HepG2 (cell line): ENCODE measurements around the gene COG8. TPM values are rescaled to one million over a fixed set of nuclear protein-coding genes. Genes with fewer than 3 reads are reported as not detected.

Experiments
- ARNT2 ChIP-seq: sonication (generic); formaldehyde crosslinking; IDR thresholded peaks from 2 replicates; pipeline ENCODE4 v1.8.0; 2022; ENCODE audit warnings: mild to moderate bottlenecking, low read depth, missing genetic modification reagents, moderate library complexity
- CSRNP1 ChIP-seq: sonication (generic); formaldehyde crosslinking; IDR thresholded peaks from 2 replicates; pipeline ENCODE4 v1.8.1; 2023; ENCODE audit warnings: mild to moderate bottlenecking, missing genetic modification reagents
- CTCF ChIP-seq: sonication (generic); formaldehyde crosslinking; IDR thresholded peaks from 2 replicates; pipeline ENCODE4 v1.5.0; 2020; ENCODE audit warnings: mild to moderate bottlenecking, missing genetic modification reagents, moderate library complexity
- DRAP1 ChIP-seq: IDR thresholded peaks from 2 replicates; pipeline ENCODE4 v1.6.1; 2016; ENCODE audit warnings: missing genetic modification reagents, missing compliant biosample characterization
- MAZ ChIP-seq, 2 experiments: sonication (generic) in 1 of 2; formaldehyde crosslinking in 1 of 2; IDR thresholded peaks; 2 replicates each; pipeline versions ENCODE4 v1.5.0 to v1.6.1; 2012 to 2020; ENCODE audit warnings: low read depth in 2 of 2, mild to moderate bottlenecking in 2 of 2, borderline replicate concordance in 1 of 2, improper control_type of control experiment in 1 of 2, low read length in 1 of 2, missing genetic modification reagents in 1 of 2, moderate library complexity in 1 of 2
- MIXL1 ChIP-seq: IDR thresholded peaks from 2 replicates; pipeline ENCODE4 v1.6.1; 2016
- POLR2AphosphoS5 ChIP-seq: IDR thresholded peaks from 2 replicates; pipeline ENCODE4 v1.6.1; 2012; ENCODE audit warnings: low read depth, low read length
- PREB ChIP-seq: sonication (generic); formaldehyde crosslinking; IDR thresholded peaks from 2 replicates; pipeline ENCODE4 v1.4.0; 2020; ENCODE audit warnings: missing genetic modification reagents
- SMAD1 ChIP-seq: sonication (generic); formaldehyde crosslinking; IDR thresholded peaks from 2 replicates; pipeline ENCODE4 v1.4.0; 2020; ENCODE audit warnings: missing genetic modification reagents, low read depth, mild to moderate bottlenecking, borderline replicate concordance
- STAG1 ChIP-seq: sonication (generic); formaldehyde crosslinking; IDR thresholded peaks from 2 replicates; pipeline ENCODE4 v1.4.0; 2020; ENCODE audit warnings: missing genetic modification reagents
- TAF1 ChIP-seq: sonication (generic); formaldehyde crosslinking; IDR thresholded peaks from 2 replicates; pipeline ENCODE4 v1.4.0; 2020; ENCODE audit warnings: missing genetic modification reagents
- THRA ChIP-seq: sonication (generic); formaldehyde crosslinking; IDR thresholded peaks from 2 replicates; pipeline ENCODE4 v1.4.0; 2020; ENCODE audit warnings: missing genetic modification reagents, borderline replicate concordance
- ZNF331 ChIP-seq: sonication (generic); formaldehyde crosslinking; IDR thresholded peaks from 2 replicates; pipeline ENCODE4 v1.4.0; 2020; ENCODE audit warnings: missing genetic modification reagents
- ZNF451 ChIP-seq: sonication (generic); formaldehyde crosslinking; IDR thresholded peaks from 2 replicates; pipeline ENCODE4 v1.5.0; 2020; ENCODE audit warnings: mild to moderate bottlenecking, missing genetic modification reagents
- ZNF609 ChIP-seq: sonication (generic); formaldehyde crosslinking; IDR thresholded peaks from 2 replicates; pipeline ENCODE4 v1.4.0; 2020; ENCODE audit warnings: mild to moderate bottlenecking, missing genetic modification reagents, borderline replicate concordance
- ZNF670 ChIP-seq: sonication (generic); formaldehyde crosslinking; IDR thresholded peaks from 2 replicates; pipeline ENCODE4 v1.8.0; 2022; ENCODE audit warnings: mild to moderate bottlenecking, missing genetic modification reagents, borderline replicate concordance
- polyA plus RNA-seq, 8 experiments: library from polyadenylated mRNA; depleted of rRNA in 3 of 8; stranded (reverse) in 7 of 8; unstranded in 1 of 8; fragments of >200 nt; fragmentation: Illumina TruSeq in 4 of 8; extraction: Trizol in 4 of 8; gene quantifications; 2 replicates each; pipeline versions ENCODE4 v1.2.1 to v1.2.3, GENCODE V29; 2011 to 2016; ENCODE audit warnings: low read depth in 4 of 8, missing spikeins in 1 of 8, mixed read lengths in 1 of 8; ENCODE audit not compliant: insufficient read depth in 1 of 8
- total RNA-seq, 5 experiments: library from RNA; depleted of rRNA; stranded (reverse); fragments of >200 nt; fragmentation: Illumina TruSeq; extraction: Trizol; gene quantifications; 2 replicates each; pipeline ENCODE4 v1.2.3, GENCODE V29; 2016; ENCODE audit warnings: low read depth in 1 of 5

COG8 gene
- total and polyA plus RNA-seq, 2 of the 13 experiments (the other 11 are each of a cell fraction or from before 2014, with no cell fraction given), result 45.5 to 52.1 TPM

GRCh38 chr16:69351309-69352027 lies 12.1 kb upstream of the COG8 start, which contains the start of gene TMED6 (continued):
- TF ChIP-seq ZNF331 (peak; percentile 38; the same call in 1 of the 2 replicates), DRAP1 (CRISPR knock-in tag) (peak; percentile 72), PREB (CRISPR knock-in tag) (0 out of 2 replicates have a peak, but pooled peaks have one; percentile 38), SMAD1 (CRISPR knock-in tag) (peak; percentile 50; the same call in 1 of the 2 replicates), TAF1 (CRISPR knock-in tag) (peak; percentile 64; the same call in 1 of the 2 replicates), THRA (CRISPR knock-in tag) (no peak), MIXL1 (CRISPR knock-in tag) (peak; percentile 30; the same call in 1 of the 2 replicates), MAZ (IDR thresholded peaks at IDR 0.05; ENCODE audit: borderline replicate concordance, low read depth, low read length) (no peak), MAZ (CRISPR knock-in tag; IDR thresholded peaks at IDR 0.05; ENCODE audit: low read depth) (0 out of 2 replicates have a peak, but pooled peaks have one; percentile 34), STAG1 (CRISPR knock-in tag) (peak; percentile 9; the same call in 1 of the 2 replicates), ZNF609 (CRISPR knock-in tag) (no peak), ARNT2 (0 out of 2 replicates have a peak, but pooled peaks have one; percentile 54), POLR2AphosphoS5 (peak; percentile 63), CSRNP1 (CRISPR knock-in tag) (no peak), CTCF (CRISPR knock-in tag) (peak; percentile 22), ZNF670 (CRISPR knock-in tag) (peak; percentile 68; the same call in 1 of the 2 replicates), ZNF451 (no peak)
